Mammary epithelial cell (primary cell): ENCODE data around the gene STX16.

Experiments
- CTCF ChIP-seq, 2 donors: IDR thresholded peaks in 1 of 2; conservative IDR thresholded peaks in 1 of 2; 2 replicates each; pipeline ENCODE4 v1.5.1; 2011 to 2012; ENCODE audit warnings: inconsistent platforms in 2 of 2, low read length in 2 of 2, mild to moderate bottlenecking in 2 of 2, control low read depth in 1 of 2, low read depth in 1 of 2; ENCODE audit not compliant: insufficient read depth in 1 of 2; ENCODE audit errors: extremely low read depth in 1 of 2
- EZH2 ChIP-seq: IDR thresholded peaks from 2 replicates; pipeline ENCODE4 v1.6.1; 2012; ENCODE audit warnings: low read length, inconsistent platforms, borderline replicate concordance

DNA sequence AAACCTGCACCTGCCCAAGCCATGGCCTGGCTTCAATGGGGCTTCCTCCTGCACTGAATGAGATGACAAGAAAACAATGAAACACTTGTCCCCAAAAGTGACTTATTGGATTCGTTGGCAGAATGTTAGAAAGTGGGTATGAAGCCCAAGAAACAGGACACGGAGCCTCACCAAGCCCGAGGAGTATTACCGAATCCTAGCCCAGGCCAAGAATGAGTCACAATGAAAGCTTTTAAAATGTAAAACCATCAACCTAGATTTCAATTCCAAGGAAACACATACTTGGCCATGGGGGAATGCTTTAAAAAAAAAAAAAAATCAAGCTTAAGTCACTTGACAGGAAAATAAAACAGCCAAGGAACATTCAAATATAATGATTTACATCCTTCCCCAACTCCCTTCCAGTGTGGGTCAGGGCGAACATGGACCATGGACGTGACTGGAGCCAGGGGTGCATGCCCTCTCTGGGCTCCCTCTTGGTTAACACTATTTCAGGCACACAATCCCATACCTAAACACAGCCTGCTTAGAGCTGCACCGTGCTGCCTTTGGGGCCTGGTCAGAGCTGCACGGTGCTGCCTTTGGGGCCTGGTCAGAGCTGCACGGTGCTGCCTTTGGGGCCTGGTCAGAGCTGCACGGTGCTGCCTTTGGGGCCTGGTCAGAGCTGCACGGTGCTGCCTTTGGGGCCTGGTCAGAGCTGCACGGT, 3.1 kb upstream of the STX16 start:
- TF ChIP-seq CTCF (conservative IDR thresholded peaks at IDR 0.05 in 1 of 2, IDR thresholded peaks at IDR 0.05 in 1 of 2; ENCODE audit: extremely low read depth in 1 of 2, insufficient read depth in 1 of 2, low read depth in 1 of 2, low read length in 2 of 2) (no peak), EZH2 (no peak)
